Heart right ventricle (tissue), 16 donors: ENCODE results near the gene ISCU. TPM values are rescaled to one million over a fixed set of nuclear protein-coding genes. Genes with fewer than 3 reads are reported as not detected.
"Not testable (repeated sequence)": the region's sequence is repeated elsewhere in the genome, so short reads cannot be mapped to it uniquely, and the experiment has no call there.

Experiments
- ATAC-seq, 8 donors: fragments of 200-7000 bp; cut with Tn5 transposase; one replicate each; pipeline ENCODE4 v1.9.1; 2020; ENCODE audit warnings: mild to moderate bottlenecking in 8 of 8, moderate library complexity in 8 of 8, moderate number of reproducible peaks in 1 of 8
- DNase-seq, 2 donors: peaks; one replicate each; pipeline ENCODE4 v3.0.0-alpha.2; 2020
- H3K27ac ChIP-seq, 10 donors: fragments of 200-600 bp; sonication (generic) in 2 of 10; one replicate each; pipeline versions ENCODE4 v1.5.0 to v1.8.0; 2020 to 2022; ENCODE audit warnings: mild to moderate bottlenecking in 3 of 10
- H3K27me3 ChIP-seq, 7 donors: fragments of 200-600 bp; one replicate each; pipeline ENCODE4 v1.8.0; 2021 to 2022; ENCODE audit warnings: mild to moderate bottlenecking in 2 of 7
- H3K36me3 ChIP-seq, 9 donors: fragments of 200-600 bp; sonication (generic) in 1 of 9; one replicate each; pipeline versions ENCODE4 v1.5.0 to v1.8.0; 2020 to 2022; ENCODE audit warnings: mild to moderate bottlenecking in 2 of 9
- H3K4me1 ChIP-seq, 9 donors: fragments of 200-600 bp; sonication (generic) in 1 of 9; one replicate each; pipeline versions ENCODE4 v1.5.0 to v1.8.0; 2020 to 2022; ENCODE audit warnings: mild to moderate bottlenecking in 4 of 9
- H3K4me3 ChIP-seq, 10 donors: fragments of 200-600 bp; sonication (generic) in 2 of 10; one replicate each; pipeline versions ENCODE4 v1.5.0 to v1.8.0; 2020 to 2022; ENCODE audit warnings: mild to moderate bottlenecking in 7 of 10, moderate library complexity in 2 of 10
- H3K9me3 ChIP-seq, 11 donors: fragments of 200-600 bp in 10 of 11; sonication (generic) in 2 of 11; one replicate each; pipeline versions ENCODE4 v1.5.0 to v1.8.0; 2013 to 2022; ENCODE audit warnings: mild to moderate bottlenecking in 2 of 11, control low read depth in 1 of 11, moderate library complexity in 1 of 11
- WGBS, 2 donors: extraction: QIAGEN DNeasy Blood & Tissue Kit; methylation state at CpG; one replicate each; pipeline ENCODE4 v1.1.7; 2013; ENCODE audit warnings: inconsistent platforms in 1 of 2; 5-methylcytosine and 5-hydroxymethylcytosine counted together
- intact Hi-C, 10 donors: fragments of 100-400 bp; cut with DNase I; formaldehyde crosslinking; loops; one replicate each; pipeline versions ENCODE4 v1.11.1 to v1.14.2; 2022
- polyA plus RNA-seq, 2 donors: library from polyadenylated mRNA; stranded (reverse); fragments of 200-250 nt; gene quantifications; one replicate each; pipeline ENCODE4 v1.2.3, GENCODE V29; 2013
- total RNA-seq, 10 donors: library from RNA; stranded (reverse); fragmentation: NEBNext Ultra II Directional in 3 of 10; extraction: Animal tissue kit (Norgen Biotek cat#: 25700) in 3 of 10; gene quantifications; one replicate each; pipeline versions ENCODE4 v1.2.1 to v1.2.4, GENCODE V29; 2021 to 2023
- TF ChIP-seq, protein P1 (sequence below), 9 donors: fragments of 200-600 bp; sonication (generic) in 2 of 9; IDR thresholded peaks; one replicate each; pipeline versions ENCODE4 v1.5.0 to v1.8.0; 2021 to 2022; ENCODE audit warnings: antibody characterized with exemption in 9 of 9, mild to moderate bottlenecking in 5 of 9, moderate library complexity in 1 of 9
- donor health status: Arrhythmogenic right ventricular cardiomyopathy.
- donor health status: ischemic (EF 13 %, LVEDD 7.1; RV severe dilation, severe dysfunction).
- donor health status: healthy with polysubstance abuse.
- donor health status: DM: no; HTN: yes; CAD: no.
- donor health status: DM: no; HTN: no; CAD: no.
- donor health status: ischemic (EF 25% LVEDD 6.9; RV normal size, moderate dysfunction).
- donor health status: ischemic (EF 25% LVEDD 5.7; RV mildly dilated, moderate dysfunction).
- donor health status: healthy.
- donor health status: DM: yes; HTN: yes; CAD: no.
- donor health status: Ischemic cardiomyopathy.
- donor health status: ischemic (EF 35%, LVEDD 5.7; RV mildly dilated, moderate dysfunction).
- donor health status: nonischemic (EF 11% LVEDD 7.7; RV severe dilation, severe dysfunction).
- donor health status: DM: yes; HTN: yes; CAD: no.
- donor health status: PGD.
- donor health status: ischemic (EF 29% LVEDD 5.4; RV normal size, mild dysfunction).
- donor health status: nonischemic (EF 23%, LVEDD 6.1; RV moderate dilation, normal function).

ISCU gene
- total and polyA plus RNA-seq, 12 donors, result 164 to 630 (median 516) TPM

DNA sequence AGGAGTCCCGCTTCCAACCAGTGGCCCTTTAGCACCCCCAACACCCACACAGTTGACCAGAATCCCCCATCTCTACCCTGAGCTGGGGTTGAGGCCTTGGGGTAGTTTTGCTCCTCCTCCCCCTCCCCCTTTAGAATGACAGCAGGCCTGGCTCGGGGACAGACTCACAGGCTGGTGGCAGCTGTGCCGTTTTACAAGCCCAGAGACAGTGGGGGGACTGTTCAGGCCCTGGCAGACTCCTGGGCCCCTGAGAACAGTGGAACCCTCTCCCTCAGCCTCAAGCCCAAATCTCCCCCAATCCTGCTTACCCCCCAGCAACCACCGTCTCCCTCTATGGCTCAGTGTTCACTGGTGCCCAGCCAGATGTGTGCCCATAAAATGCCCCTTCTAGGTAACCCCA, 25.4 kb downstream of the ISCU start:
- H3K4me1 ChIP-seq, result peaks cover 0 to 12% (median 0%) of the 10 kb centered on the region in 9 donors
- ATAC-seq, result peak in 2 of 8 donors; percentile 32 to 34
- 61 to 65% methylated on average over 4 of the region's 4 CpGs for WGBS, 2 donors
- intact Hi-C loops, result no loop called here
- H3K27me3 ChIP-seq, result no peaks in the 10 kb centered on the region
- no peaks in the 10 kb centered on the region for H3K36me3 ChIP-seq
- no peaks in the 10 kb centered on the region for H3K9me3 ChIP-seq
- DNase-seq, result no peak
- no peak overlapping the region for H3K4me3 ChIP-seq
- TF ChIP-seq, protein P1, sequence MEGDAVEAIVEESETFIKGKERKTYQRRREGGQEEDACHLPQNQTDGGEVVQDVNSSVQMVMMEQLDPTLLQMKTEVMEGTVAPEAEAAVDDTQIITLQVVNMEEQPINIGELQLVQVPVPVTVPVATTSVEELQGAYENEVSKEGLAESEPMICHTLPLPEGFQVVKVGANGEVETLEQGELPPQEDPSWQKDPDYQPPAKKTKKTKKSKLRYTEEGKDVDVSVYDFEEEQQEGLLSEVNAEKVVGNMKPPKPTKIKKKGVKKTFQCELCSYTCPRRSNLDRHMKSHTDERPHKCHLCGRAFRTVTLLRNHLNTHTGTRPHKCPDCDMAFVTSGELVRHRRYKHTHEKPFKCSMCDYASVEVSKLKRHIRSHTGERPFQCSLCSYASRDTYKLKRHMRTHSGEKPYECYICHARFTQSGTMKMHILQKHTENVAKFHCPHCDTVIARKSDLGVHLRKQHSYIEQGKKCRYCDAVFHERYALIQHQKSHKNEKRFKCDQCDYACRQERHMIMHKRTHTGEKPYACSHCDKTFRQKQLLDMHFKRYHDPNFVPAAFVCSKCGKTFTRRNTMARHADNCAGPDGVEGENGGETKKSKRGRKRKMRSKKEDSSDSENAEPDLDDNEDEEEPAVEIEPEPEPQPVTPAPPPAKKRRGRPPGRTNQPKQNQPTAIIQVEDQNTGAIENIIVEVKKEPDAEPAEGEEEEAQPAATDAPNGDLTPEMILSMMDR (IDR thresholded peaks at IDR 0.05), result no peak
- no peak overlapping the region for H3K27ac ChIP-seq

DNA sequence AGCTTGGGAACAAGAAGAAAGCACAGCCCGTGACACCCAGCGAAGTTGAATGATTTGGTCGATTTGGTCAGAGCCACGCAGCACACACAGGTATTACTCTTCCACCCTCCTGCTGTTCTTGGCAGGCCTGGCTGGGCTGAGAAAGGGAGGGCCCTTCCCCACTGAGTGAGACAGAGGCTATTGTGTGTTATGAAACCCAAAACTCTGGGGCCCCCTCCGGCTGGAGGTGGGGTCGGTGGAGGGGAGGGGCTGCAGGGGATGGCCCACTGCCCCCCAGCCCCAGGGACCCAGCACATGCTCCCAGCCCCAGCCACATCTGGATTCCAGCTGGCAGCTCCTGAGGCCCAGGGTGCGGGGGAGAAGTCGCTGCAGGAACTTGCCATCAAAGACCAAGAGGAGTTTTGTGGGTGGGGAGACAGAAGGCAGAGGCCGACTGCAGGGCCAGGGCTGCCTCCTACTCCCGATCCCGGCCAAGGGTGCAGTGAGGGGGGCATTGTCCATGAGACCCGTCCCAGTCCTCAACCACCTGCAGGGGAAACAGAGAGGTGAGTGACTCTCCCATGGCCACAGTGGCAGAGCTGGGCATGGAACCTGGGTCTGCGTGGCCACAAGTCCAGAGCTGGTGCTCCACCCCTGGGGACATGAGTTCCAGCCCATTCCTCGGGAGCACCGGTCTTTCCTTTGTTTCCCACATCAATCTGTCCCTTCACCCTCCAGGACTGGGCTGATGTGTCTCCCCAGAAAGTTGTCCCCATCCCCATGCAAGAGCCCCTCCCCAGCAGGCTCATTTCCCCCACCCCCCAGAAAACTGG, 26.8 kb downstream of the ISCU start:
- H3K4me1 ChIP-seq, result peaks cover 0 to 6% (median 0%) of the 10 kb centered on the region in 9 donors
- no peak overlapping the region for H3K27ac ChIP-seq
- no peak overlapping the region for H3K4me3 ChIP-seq
- peak in 6 of 8 donors; percentile 12 to 53 (median 38) for ATAC-seq
- TF ChIP-seq, protein P1 (IDR thresholded peaks at IDR 0.05), result no peak
- H3K36me3 ChIP-seq, result no peaks in the 10 kb centered on the region
- no peaks in the 10 kb centered on the region for H3K27me3 ChIP-seq
- WGBS, 2 donors, result 51 to 56% methylated on average over 15 of the region's 15 CpGs
- DNase-seq, result no peak
- no peaks in the 10 kb centered on the region for H3K9me3 ChIP-seq
- intact Hi-C loops, result no loop called here

DNA sequence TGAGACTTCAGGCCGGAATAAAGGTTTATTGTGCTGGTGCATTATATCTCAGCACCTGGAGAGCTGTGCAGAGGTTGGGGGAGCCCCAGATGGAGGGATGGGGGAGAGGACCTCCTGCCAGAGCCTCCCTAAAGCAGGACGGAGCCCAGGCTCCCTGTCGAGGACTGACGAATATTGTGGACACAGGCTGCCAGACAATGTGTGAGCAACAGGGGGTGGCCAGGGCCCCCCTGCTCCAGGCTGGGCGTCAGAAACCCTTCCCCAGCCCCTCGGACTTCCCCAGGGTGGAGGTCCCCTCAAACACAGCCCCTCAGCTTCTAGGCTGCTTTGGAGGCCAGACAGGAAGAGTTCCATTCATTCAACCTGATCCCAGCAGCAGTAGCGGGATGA, 27.4 kb downstream of the ISCU start:
- H3K27ac ChIP-seq, result no peak overlapping the region
- WGBS, 2 donors, result 65 to 81% methylated on average over 7 of the region's 7 CpGs
- H3K36me3 ChIP-seq, result no peaks in the 10 kb centered on the region
- no peak for ATAC-seq
- H3K27me3 ChIP-seq, result no peaks in the 10 kb centered on the region
- no peak for DNase-seq
- peaks cover 0 to 6% (median 0%) of the 10 kb centered on the region in 9 donors for H3K4me1 ChIP-seq
- intact Hi-C loops, result no loop called here
- TF ChIP-seq, protein P1 (IDR thresholded peaks at IDR 0.05), result no peak
- H3K4me3 ChIP-seq, result no peak overlapping the region
- no peaks in the 10 kb centered on the region for H3K9me3 ChIP-seq

DNA sequence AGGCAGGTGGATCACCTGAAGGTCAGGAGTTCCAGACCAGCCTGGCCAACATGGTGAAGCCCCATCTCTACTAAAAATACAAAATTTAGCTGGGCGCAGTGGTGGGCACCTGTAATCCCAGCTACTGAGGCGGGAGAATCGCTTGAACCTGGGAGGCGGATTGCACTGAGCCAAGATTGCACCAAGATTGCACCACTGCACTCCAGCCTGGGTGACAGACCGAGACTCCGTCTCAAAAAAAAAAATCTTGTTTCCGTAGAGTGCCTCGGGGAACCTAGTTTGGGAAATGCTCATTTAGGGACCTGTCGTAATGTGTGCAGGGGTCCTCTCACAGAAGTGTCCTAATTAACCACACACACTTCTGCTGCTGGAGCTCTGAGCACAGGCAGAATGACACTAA, 28.1 kb downstream of the ISCU start:
- intact Hi-C loops, H3K4me3 ChIP-seq, H3K36me3 ChIP-seq, H3K4me1 ChIP-seq, H3K27me3 ChIP-seq, H3K9me3 ChIP-seq, ATAC-seq, H3K27ac ChIP-seq, DNase-seq: not testable (repeated sequence)
- WGBS, 2 donors, result 86 to 97% methylated on average over 9 of the region's 9 CpGs
